ENCODE results near the gene GALNT10. TPM values are rescaled to one million over a fixed set of nuclear protein-coding genes. Genes with fewer than 3 reads are reported as not detected.
A peak's percentile ranks its signal among the peaks of the same experiment; 100 is the strongest.

Gene GALNT10
- total and polyA plus RNA-seq, 9 of the 15 experiments (the other 6 are each of a cell fraction or from before 2014, with no cell fraction given), result 4.6 to 37.1 (median 13.3) TPM

- TF ChIP-seq NRF1 (conservative IDR thresholded peaks at IDR 0.05 in 1 of 2, IDR thresholded peaks at IDR 0.05 in 1 of 2), result no peak
- TF ChIP-seq ZNF584 (CRISPR knock-in tag; IDR thresholded peaks at IDR 0.05; ENCODE audit: low read depth), result no peak
- no peak for TF ChIP-seq NUFIP1 (IDR thresholded peaks at IDR 0.05; ENCODE audit: partially characterized antibody)
- TF ChIP-seq NEUROD1 (IDR thresholded peaks at IDR 0.05; ENCODE audit: borderline replicate concordance, low read depth, low read length, partially characterized antibody), result peak; percentile 28
- TF ChIP-seq TAL1 (IDR thresholded peaks at IDR 0.05), result peak; percentile 95
- TF ChIP-seq SFPQ (IDR thresholded peaks at IDR 0.05; ENCODE audit: low read depth, low read length), result no peak
- peak; percentile 79 for TF ChIP-seq C11orf30 (IDR thresholded peaks at IDR 0.05; ENCODE audit: low read depth)
- no peak for TF ChIP-seq MECOM (CRISPR knock-in tag; IDR thresholded peaks at IDR 0.05)
- TF ChIP-seq BACH1 (tag; IDR thresholded peaks at IDR 0.05), result no peak
- no peak for TF ChIP-seq MXD1 (CRISPR knock-in tag; IDR thresholded peaks at IDR 0.05; ENCODE audit: borderline replicate concordance, poor library complexity, severe bottlenecking)
- no peak for TF ChIP-seq SMARCB1 (IDR thresholded peaks at IDR 0.05; ENCODE audit: insufficient read length, low read depth)
- TF ChIP-seq ZBTB43 (CRISPR knock-in tag; IDR thresholded peaks at IDR 0.05), result no peak
- TF ChIP-seq BRF1 (IDR thresholded peaks at IDR 0.05; ENCODE audit: borderline replicate concordance, extremely low read depth, insufficient read length), result no peak
- TF ChIP-seq ZBTB49 (CRISPR knock-in tag; IDR thresholded peaks at IDR 0.05; ENCODE audit: borderline replicate concordance), result no peak
- TF ChIP-seq PCBP1 (IDR thresholded peaks at IDR 0.05; ENCODE audit: low read depth, low read length, poor library complexity, severe bottlenecking), result no peak
- TF ChIP-seq TBL1XR1 (IDR thresholded peaks at IDR 0.05; ENCODE audit: low read length in 2 of 2), result peak in 1 of 2 experiments; percentile 71; a peak in 1 of 4 replicates
- TF ChIP-seq TFAP4 (CRISPR knock-in tag; IDR thresholded peaks at IDR 0.05; ENCODE audit: borderline replicate concordance), result no peak
- no peak for TF ChIP-seq ZNF354B (CRISPR knock-in tag; IDR thresholded peaks at IDR 0.05)
- TF ChIP-seq ZNF780A (CRISPR knock-in tag; IDR thresholded peaks at IDR 0.05), result no peak
- no peak for TF ChIP-seq ZNF717 (CRISPR knock-in tag; IDR thresholded peaks at IDR 0.05)
- no peak for TF ChIP-seq MED1 (CRISPR knock-in tag; IDR thresholded peaks at IDR 0.05; ENCODE audit: borderline replicate concordance)
- no peak for TF ChIP-seq ZBTB7A (IDR thresholded peaks at IDR 0.05; ENCODE audit: borderline replicate concordance, control insufficient read depth, low read depth, low read length)
Observed at GRCh38 chr5:154373729-154374179, 183.2 kb downstream of the GALNT10 start (continued).

Measured in K562 (cell line).